ENCODE results near the gene PRODH2.
A peak's percentile ranks its signal among the peaks of the same experiment; 100 is the strongest.

PRODH2 gene

GRCh38 chr19:35757749-35758608, 54.7 kb downstream of the PRODH2 start, which contains the start of gene PROSER3:
Gene PROSER3, plus strand, starts transcription at chr19:35758176. Its CDS starts 40 bp downstream, at chr19:35758216.
- peak; percentile 99 for DNase-seq (ENCODE audit: low spot score)

DNA sequence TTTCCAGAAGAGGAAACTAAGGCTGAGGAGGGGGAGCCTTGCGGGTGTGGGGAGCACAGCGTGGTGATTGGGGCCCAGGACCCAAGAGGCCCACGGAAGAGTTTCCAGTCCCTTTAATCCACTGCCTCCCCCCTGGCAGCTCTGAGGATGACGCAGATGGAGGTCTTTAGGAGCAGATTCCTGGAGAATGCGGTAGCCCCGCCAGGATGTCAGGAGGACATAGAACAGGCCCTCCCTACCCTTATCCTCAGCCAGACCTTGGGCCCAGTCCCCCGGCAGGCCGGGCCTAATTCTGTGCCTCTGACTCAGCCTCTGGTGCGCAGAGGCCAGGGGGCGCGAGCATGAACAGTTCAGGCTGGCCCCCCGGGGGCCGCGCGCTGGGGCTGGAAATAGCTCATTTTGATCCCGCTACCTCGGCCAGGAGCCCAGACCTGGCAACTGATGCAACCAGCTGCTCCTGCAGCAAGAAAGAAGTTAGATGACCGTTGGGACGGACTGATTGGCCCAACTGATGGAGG, 55.4 kb downstream of the PRODH2 start:
- no peak for DNase-seq (ENCODE audit: low spot score)

GRCh38 chr19:35756377-35757230, 56.0 kb downstream of the PRODH2 start, which contains the start of gene HSPB6:
Gene HSPB6, minus strand, starts transcription at chr19:35757029. Its CDS starts 21 bp downstream, at chr19:35757008.
- DNase-seq (ENCODE audit: low spot score), result no peak

GRCh38 chr19:35755550-35756376, 56.9 kb downstream of the PRODH2 start:
- peak; percentile 62 for DNase-seq (ENCODE audit: low spot score)

GRCh38 chr19:35755131-35755549, 57.5 kb downstream of the PRODH2 start:
- DNase-seq (ENCODE audit: low spot score), result no peak

GRCh38 chr19:35754370-35755130, 58.1 kb downstream of the PRODH2 start:
- DNase-seq (ENCODE audit: low spot score), result no peak

DNA sequence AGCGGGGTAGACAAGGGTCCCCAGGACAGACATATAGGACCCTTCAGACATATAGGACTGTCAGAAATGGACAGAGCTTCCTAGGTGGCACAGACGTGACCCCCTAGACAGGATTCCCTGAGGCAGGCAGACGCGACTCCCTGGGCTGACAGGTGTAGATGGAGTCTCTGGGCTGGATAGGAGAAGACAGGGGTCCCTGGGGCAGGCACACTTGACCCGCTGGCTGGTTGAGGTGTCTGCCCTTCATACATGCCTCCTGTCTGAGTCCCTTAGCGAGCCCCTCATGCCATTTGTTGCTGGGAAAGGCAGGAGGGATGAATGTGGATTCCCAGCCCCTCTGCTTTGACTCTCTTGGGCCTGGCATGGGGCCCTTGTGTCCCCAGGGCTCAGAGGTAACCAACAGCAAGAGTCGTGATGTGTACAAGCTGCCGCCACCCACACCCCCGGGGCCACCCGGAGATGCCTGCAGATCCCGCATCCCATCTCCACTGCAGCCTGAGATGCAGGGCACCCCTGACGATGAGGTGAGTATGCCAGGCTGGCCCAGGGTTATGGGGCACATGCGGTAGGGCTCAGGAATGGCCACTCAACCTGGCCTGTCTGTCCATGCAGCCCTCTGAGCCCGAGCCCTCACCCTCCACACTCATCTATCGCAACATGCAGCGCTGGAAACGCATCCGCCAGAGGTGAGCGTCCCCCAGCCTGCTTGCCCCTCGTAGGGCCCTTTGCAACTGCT, 58.8 kb downstream of the PRODH2 start:
- DNase-seq (ENCODE audit: low spot score), result no peak

DNA sequence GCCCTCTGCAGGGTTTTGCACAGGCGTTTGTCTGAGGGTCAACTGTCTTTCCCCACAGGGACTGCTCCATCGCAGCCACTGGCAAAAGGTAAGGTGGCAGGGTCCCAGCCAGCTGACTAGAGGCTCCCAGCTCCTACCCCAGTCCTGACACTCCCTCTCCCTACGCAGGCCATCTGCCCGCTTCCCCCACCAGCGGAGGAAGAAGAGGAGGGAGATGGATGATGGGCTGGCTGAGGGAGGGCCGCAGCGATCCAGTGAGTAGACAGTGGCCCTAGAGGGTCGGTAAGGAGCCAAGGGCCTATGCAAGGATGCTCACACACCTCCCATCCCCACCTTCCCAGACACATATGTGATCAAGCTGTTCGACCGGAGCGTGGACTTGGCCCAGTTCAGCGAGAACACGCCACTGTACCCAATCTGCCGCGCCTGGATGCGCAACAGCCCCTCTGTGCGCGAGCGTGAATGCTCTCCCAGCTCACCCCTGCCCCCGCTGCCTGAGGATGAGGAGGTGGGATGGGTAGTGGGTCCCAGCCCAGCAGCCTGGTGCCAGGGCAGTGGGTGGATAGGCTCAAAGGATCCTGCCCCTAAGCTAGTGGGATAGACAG, 59.8 kb downstream of the PRODH2 start:
- DNase-seq (ENCODE audit: low spot score), result no peak

GRCh38 chr19:35751839-35752745, 60.6 kb downstream of the PRODH2 start:
- DNase-seq (ENCODE audit: low spot score), result no peak

DNA sequence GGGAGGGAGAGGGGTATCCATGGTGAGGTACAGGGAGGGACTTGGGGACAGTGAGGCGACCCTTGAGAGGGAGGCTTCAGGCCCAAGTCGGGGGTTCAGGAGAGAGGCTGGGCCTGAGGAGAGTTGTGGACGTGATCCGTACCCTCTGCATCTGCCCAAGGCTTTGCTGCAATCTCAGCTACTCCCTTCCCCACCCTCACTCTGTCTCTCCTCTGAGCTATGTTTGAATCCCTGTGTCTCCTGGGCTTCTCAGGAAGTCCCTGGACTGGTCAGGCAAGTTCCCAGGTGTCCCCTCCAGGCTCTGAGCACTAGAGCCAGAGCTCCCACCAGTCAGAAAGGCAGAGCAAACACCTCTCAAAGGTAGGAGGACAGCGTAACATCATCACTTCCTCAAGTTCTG, 62.5 kb downstream of the PRODH2 start:
- DNase-seq (ENCODE audit: low spot score), result no peak

Data from hematopoietic multipotent progenitor cell treated with erythropoietin and hydrocortisone succinate and interleukin-3 and kit ligand, for 17 days (in vitro differentiated cells).